ENCODE data around the gene RIIAD1.
A peak's percentile ranks its signal among the peaks of the same experiment; 100 is the strongest.
"Not testable (repeated sequence)": the region's sequence is repeated elsewhere in the genome, so short reads cannot be mapped to it uniquely, and the experiment has no call there.

RIIAD1 gene

GRCh38 chr1:151720125-151720524, 1.2 kb upstream of the RIIAD1 start:
- no peak overlapping the region for H3K27ac ChIP-seq (ENCODE audit: low read depth, low read length)
- H2AFZ ChIP-seq (ENCODE audit: low read length, unreplicated experiment): peak overlapping the region; percentile 52
- H3K4me1 ChIP-seq (ENCODE audit: control insufficient read depth, insufficient read depth, low read length, unreplicated experiment): peaks cover 13% of the 10 kb centered on the region
- H3K36me3 ChIP-seq (ENCODE audit: insufficient read depth, low read length): no peaks in the 10 kb centered on the region
- peak overlapping the region; percentile 77; the same call in 1 of the 2 replicates for H3K4me3 ChIP-seq (ENCODE audit: low read depth, low read length)
- no peaks in the 10 kb centered on the region for H3K79me2 ChIP-seq (ENCODE audit: control insufficient read depth, insufficient read depth, low read length, unreplicated experiment)
- peaks cover 86% of the 10 kb centered on the region for H3K27me3 ChIP-seq (ENCODE audit: insufficient read depth, low read length)

DNA sequence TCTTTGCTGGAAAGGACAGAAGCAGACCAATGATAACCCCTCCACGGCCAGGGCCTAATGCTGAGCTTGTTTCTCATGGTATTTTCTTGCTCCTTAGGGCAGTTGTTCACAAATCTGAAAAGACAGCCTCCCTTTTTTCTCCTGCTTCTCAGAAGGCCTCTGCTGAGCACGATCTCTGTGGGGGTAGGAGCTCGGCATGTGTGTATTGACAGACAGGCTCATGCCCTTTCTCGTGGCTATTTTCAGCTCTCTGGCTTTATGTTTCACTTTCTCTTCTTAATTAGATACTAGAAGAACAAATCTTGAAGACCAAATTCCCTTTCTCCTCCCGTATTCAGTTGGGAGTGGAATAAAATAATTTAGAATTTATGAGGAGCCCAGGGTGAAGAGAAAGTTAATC, 768 bp upstream of the RIIAD1 start:
- H3K36me3 ChIP-seq (ENCODE audit: insufficient read depth, low read length): no peaks in the 10 kb centered on the region
- peaks cover 13% of the 10 kb centered on the region for H3K4me1 ChIP-seq (ENCODE audit: control insufficient read depth, insufficient read depth, low read length, unreplicated experiment)
- H3K27me3 ChIP-seq (ENCODE audit: insufficient read depth, low read length): peaks cover 82% of the 10 kb centered on the region
- no peak overlapping the region for H3K27ac ChIP-seq (ENCODE audit: low read depth, low read length)
- peak overlapping the region; percentile 52 for H2AFZ ChIP-seq (ENCODE audit: low read length, unreplicated experiment)
- H3K79me2 ChIP-seq (ENCODE audit: control insufficient read depth, insufficient read depth, low read length, unreplicated experiment): no peaks in the 10 kb centered on the region
- H3K4me3 ChIP-seq (ENCODE audit: low read depth, low read length): peak overlapping the region; percentile 77

DNA sequence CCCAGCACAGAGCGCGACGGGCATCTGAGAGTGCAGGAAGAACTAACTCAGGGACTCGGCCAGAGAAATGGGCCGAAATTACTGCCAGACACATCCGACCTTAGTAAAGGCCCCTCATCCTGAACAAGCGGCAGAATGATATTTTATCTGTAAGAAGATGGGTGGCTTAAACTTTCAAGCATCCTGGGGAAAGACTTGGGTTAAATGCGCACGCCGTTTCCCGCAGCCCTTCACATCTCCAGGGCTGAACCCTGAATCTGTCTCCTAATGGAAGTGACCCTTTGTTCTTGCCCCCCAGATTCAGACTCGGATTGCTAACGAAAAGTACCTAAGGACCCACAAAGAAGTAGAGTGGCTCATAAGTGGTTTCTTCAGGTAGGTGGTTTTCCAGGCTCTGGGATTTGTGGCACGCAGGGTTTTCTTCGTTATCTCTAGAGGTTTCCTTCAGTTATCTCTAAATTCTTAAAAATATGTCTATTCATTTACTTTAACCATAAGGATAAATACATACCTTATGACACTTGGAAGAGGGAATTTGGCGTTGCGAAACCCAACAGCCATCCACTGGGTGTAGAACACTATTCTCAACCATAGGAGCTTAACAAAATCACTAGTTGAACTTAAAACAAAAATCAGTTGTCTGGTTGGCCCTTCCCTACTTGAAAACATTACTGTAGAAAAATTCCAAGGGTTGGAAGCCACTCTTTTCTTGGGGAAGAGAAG, 627 bp downstream of the RIIAD1 start:
- H3K27ac ChIP-seq (ENCODE audit: low read depth, low read length): no peak overlapping the region
- H3K4me1 ChIP-seq (ENCODE audit: control insufficient read depth, insufficient read depth, low read length, unreplicated experiment): peaks cover 13% of the 10 kb centered on the region
- peak overlapping the region; percentile 77 for H3K4me3 ChIP-seq (ENCODE audit: low read depth, low read length)
- no peaks in the 10 kb centered on the region for H3K79me2 ChIP-seq (ENCODE audit: control insufficient read depth, insufficient read depth, low read length, unreplicated experiment)
- peak overlapping the region; percentile 48 for H2AFZ ChIP-seq (ENCODE audit: low read length, unreplicated experiment)
- H3K27me3 ChIP-seq (ENCODE audit: insufficient read depth, low read length): peaks cover 80% of the 10 kb centered on the region
- no peaks in the 10 kb centered on the region for H3K36me3 ChIP-seq (ENCODE audit: insufficient read depth, low read length)

DNA sequence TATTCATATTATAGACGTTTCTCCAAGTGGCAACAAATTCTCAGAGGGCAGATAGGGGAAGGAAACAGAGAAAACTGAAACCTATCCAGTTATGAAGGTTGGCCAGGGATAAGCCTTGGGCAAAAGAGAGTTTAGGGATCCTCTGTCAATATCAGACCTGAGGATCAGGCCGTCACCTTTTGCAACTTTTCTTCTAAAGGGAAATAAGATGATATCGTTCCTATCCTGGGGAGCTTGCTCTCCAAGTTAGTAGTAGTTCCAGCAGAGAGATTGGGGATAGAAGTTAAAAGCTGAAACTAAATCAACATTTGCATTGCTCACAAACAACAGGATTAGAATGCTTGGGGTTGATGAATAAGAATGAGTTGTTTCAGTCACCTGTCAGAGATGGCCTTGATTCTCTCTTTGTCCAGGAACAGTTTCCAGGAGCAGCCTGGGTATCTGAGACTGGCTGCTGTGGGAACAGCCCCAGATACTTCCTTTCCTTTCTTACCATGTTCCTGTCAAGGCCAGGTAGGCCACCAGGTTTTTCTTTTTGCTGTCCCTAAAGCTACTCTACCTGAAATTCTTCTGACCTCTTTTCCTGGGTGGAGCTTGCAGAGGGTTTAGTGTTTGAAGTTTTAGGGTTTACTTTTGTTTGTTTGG, 2.5 kb downstream of the RIIAD1 start:
- no peak overlapping the region for H3K27ac ChIP-seq (ENCODE audit: low read depth, low read length)
- H3K27me3 ChIP-seq (ENCODE audit: insufficient read depth, low read length): peaks cover 74% of the 10 kb centered on the region
- peaks cover 15% of the 10 kb centered on the region for H3K4me1 ChIP-seq (ENCODE audit: control insufficient read depth, insufficient read depth, low read length, unreplicated experiment)

GRCh38 chr1:151728151-151729054, 7.1 kb downstream of the RIIAD1 start:
- peak overlapping the region; percentile 40 for H2AFZ ChIP-seq (ENCODE audit: low read length, unreplicated experiment)
- peaks cover 3% of the 10 kb centered on the region for H3K4me1 ChIP-seq (ENCODE audit: control insufficient read depth, insufficient read depth, low read length, unreplicated experiment)
- no peaks in the 10 kb centered on the region for H3K79me2 ChIP-seq (ENCODE audit: control insufficient read depth, insufficient read depth, low read length, unreplicated experiment)
- no peaks in the 10 kb centered on the region for H3K36me3 ChIP-seq (ENCODE audit: insufficient read depth, low read length)
- peak overlapping the region; percentile 52; the same call in 1 of the 2 replicates for H3K4me3 ChIP-seq (ENCODE audit: low read depth, low read length)
- H3K27me3 ChIP-seq (ENCODE audit: insufficient read depth, low read length): peaks cover 38% of the 10 kb centered on the region
- H3K27ac ChIP-seq (ENCODE audit: low read depth, low read length): no peak overlapping the region

More for the DNA sequence above, 2.5 kb downstream of the RIIAD1 start:
- no peak overlapping the region for H2AFZ ChIP-seq (ENCODE audit: low read length, unreplicated experiment)
- H3K4me3 ChIP-seq (ENCODE audit: low read depth, low read length): no peak overlapping the region
- H3K36me3 ChIP-seq (ENCODE audit: insufficient read depth, low read length): no peaks in the 10 kb centered on the region
- H3K79me2 ChIP-seq (ENCODE audit: control insufficient read depth, insufficient read depth, low read length, unreplicated experiment): no peaks in the 10 kb centered on the region

DNA sequence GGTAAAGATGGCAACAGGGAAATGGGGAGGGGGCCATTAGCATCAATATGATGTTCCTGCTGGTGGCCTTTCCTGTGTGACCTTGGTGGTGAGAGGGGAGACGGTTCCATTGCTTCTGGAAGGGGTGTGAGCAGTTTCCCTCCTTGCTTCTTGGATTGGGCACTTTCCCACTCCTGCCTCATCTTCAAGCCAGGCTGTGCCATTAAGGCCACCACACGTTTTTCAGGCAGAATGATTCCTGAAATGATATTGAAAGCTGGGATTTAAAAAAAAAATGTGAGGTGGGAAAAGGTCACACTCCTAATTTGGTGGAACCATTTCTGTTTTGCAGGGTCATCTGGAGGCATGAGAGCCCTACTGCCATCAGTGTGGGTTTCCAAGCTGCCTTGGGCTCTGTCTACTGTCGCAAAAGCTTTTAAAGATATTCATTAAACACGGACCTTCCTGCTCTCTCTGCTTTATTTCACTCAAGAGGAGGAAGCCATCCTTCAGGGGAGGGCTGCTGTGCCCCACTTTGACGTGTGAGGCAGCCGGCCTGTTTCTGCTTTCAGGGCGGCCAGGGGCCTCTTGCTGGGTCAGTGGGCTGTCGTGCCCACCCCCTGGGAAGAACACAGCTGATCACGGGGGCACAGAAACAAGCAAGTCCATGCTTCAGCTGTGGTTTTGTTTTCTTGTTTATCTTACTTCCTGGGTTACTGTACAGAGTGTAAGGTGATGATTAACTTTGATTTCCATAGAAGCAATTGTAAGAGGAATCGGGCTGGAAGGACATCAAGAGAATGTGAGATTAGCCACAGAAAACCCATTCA, 8.0 kb downstream of the RIIAD1 start:
- Histone ChIP-seq H3K36me3 (ENCODE audit: insufficient read depth, low read length) (no peaks in the 10 kb centered on the region), H3K79me2 (ENCODE audit: control insufficient read depth, insufficient read depth, low read length, unreplicated experiment) (no peaks in the 10 kb centered on the region), H3K4me3 (ENCODE audit: low read depth, low read length) (no peak overlapping the region), H3K27ac (ENCODE audit: low read depth, low read length) (no peak overlapping the region), H3K4me1 (ENCODE audit: control insufficient read depth, insufficient read depth, low read length, unreplicated experiment) (peaks cover 3% of the 10 kb centered on the region), H3K27me3 (ENCODE audit: insufficient read depth, low read length) (peaks cover 29% of the 10 kb centered on the region), H2AFZ (ENCODE audit: low read length, unreplicated experiment) (no peak overlapping the region)

- H3K4me3 ChIP-seq (ENCODE audit: low read depth, low read length): no peak overlapping the region
- H3K27ac ChIP-seq (ENCODE audit: low read depth, low read length): no peak overlapping the region
- H3K27me3 ChIP-seq (ENCODE audit: insufficient read depth, low read length): peaks cover 27% of the 10 kb centered on the region
- no peak overlapping the region for H2AFZ ChIP-seq (ENCODE audit: low read length, unreplicated experiment)
- H3K4me1 ChIP-seq (ENCODE audit: control insufficient read depth, insufficient read depth, low read length, unreplicated experiment): peaks cover 3% of the 10 kb centered on the region
- H3K79me2 ChIP-seq (ENCODE audit: control insufficient read depth, insufficient read depth, low read length, unreplicated experiment): no peaks in the 10 kb centered on the region
- no peaks in the 10 kb centered on the region for H3K36me3 ChIP-seq (ENCODE audit: insufficient read depth, low read length)
Observed at GRCh38 chr1:151729966-151730291, 8.6 kb downstream of the RIIAD1 start.

DNA sequence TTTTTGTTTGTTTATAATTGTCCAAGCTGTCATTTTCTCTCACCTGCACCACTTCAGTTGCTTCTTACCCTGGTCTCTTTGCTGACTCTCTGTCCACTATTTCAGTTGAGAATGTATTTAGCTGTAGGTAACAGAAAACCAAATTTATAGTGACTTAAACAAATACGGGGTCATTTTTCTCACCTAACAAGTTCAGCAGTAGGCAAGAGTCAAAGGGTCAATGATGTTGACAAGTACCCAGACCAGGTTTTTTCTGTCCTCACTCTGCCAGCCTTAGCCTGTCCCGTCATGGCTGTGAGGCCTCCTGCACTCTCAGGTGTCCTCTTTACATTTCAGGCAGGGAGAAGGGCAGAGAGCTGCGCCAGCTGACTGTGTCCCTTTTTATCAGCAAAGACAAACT, 11.8 kb downstream of the RIIAD1 start:
- Histone ChIP-seq H2AFZ (ENCODE audit: low read length, unreplicated experiment) (no peak overlapping the region), H3K4me3 (ENCODE audit: low read depth, low read length) (no peak overlapping the region), H3K36me3 (ENCODE audit: insufficient read depth, low read length) (no peaks in the 10 kb centered on the region), H3K79me2 (ENCODE audit: control insufficient read depth, insufficient read depth, low read length, unreplicated experiment) (no peaks in the 10 kb centered on the region), H3K27me3 (ENCODE audit: insufficient read depth, low read length) (peaks cover 4% of the 10 kb centered on the region; the same call in 1 of the 2 replicates), H3K27ac (ENCODE audit: low read depth, low read length) (no peak overlapping the region), H3K4me1 (ENCODE audit: control insufficient read depth, insufficient read depth, low read length, unreplicated experiment) (peaks cover 3% of the 10 kb centered on the region)

GRCh38 chr1:151733995-151734394, 12.7 kb downstream of the RIIAD1 start:
- H3K79me2 ChIP-seq (ENCODE audit: control insufficient read depth, insufficient read depth, low read length, unreplicated experiment); H3K4me3 ChIP-seq (ENCODE audit: low read depth, low read length); H3K4me1 ChIP-seq (ENCODE audit: control insufficient read depth, insufficient read depth, low read length, unreplicated experiment); H3K27me3 ChIP-seq (ENCODE audit: insufficient read depth, low read length); H2AFZ ChIP-seq (ENCODE audit: low read length, unreplicated experiment); H3K36me3 ChIP-seq (ENCODE audit: insufficient read depth, low read length); H3K27ac ChIP-seq (ENCODE audit: low read depth, low read length): not testable (repeated sequence)

- Histone ChIP-seq H3K27ac (ENCODE audit: low read depth, low read length) (no peak overlapping the region), H3K79me2 (ENCODE audit: control insufficient read depth, insufficient read depth, low read length, unreplicated experiment) (no peaks in the 10 kb centered on the region), H3K27me3 (ENCODE audit: insufficient read depth, low read length) (0 out of 2 replicates have a peak, but pooled peaks cover 3% of the 10 kb centered on the region), H3K4me3 (ENCODE audit: low read depth, low read length) (no peak overlapping the region), H2AFZ (ENCODE audit: low read length, unreplicated experiment) (no peak overlapping the region), H3K4me1 (ENCODE audit: control insufficient read depth, insufficient read depth, low read length, unreplicated experiment) (no peaks in the 10 kb centered on the region), H3K36me3 (ENCODE audit: insufficient read depth, low read length) (no peaks in the 10 kb centered on the region)
Observed at GRCh38 chr1:151737026-151737425, 15.7 kb downstream of the RIIAD1 start.
